GM12874 (cell line): ENCODE data around the gene XXYLT1.

ENCODE experiments used
- CTCF ChIP-seq: IDR thresholded peaks from 2 replicates; pipeline ENCODE4 v1.5.1; 2011; ENCODE audit warnings: low read depth, mild to moderate bottlenecking, control low read depth, low read length, moderate library complexity; ENCODE audit not compliant: insufficient read depth

XXYLT1 gene

DNA sequence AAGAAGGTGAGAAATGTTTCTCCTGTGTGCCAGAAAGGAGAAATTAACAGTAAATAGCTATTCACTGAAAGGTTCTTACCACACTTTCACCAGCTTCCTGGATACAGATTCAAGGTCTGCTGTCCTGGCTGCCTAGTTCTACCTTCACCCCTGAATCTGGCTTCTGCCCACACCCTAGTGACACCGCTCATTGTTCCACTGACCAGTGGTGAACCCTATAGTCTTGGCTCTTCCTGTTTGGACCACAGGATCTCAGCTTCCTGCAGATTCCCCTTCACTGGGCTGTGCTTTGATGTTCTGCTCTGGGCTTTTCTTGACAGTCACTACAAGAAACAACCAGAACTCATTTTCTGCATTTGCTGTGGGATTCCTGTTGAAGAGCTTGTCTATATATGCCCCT is 250.0 kb downstream of the XXYLT1 start:
- TF ChIP-seq CTCF = no peak

DNA sequence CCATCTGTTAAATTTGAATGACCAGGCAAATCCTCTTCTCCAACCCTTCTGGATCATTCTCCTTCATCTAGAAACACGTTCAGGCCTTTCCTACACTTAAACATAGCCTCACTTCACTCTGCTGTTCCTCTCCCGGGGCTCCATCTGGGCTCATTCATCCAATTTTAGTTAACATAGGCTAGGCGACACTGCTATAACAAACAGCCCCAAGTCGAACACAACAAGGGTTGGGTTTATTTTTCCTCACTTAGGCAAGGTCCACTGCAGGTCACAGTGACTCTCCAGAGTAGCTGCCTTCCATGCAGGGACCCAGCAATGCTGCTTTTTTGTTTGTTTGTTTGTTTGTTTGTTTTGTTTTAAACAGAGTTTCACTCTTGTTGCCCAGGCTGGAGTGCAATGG is 250.8 kb downstream of the XXYLT1 start:
- no peak for TF ChIP-seq CTCF

- no peak for TF ChIP-seq CTCF
Measured at GRCh38 chr3:195019335-195019734, 251.6 kb downstream of the XXYLT1 start.
